Measurements from ENCODE around the gene LILRB3.
"Not testable (repeated sequence)": the region's sequence is repeated elsewhere in the genome, so short reads cannot be mapped to it uniquely, and the experiment has no call there.

LILRB3 gene

GRCh38 chr19:54222474-54223276 is at the start of gene LILRB3:
LILRB3 (minus strand) TSS chr19:54223007; CDS start chr19:54222976, 31 bp downstream.
- not testable (repeated sequence) for DNase-seq (ENCODE audit: low read depth, low spot score)

- DNase-seq (ENCODE audit: low read depth, low spot score) = not testable (repeated sequence)
These were observed 49.4 kb upstream of the LILRB3 start for GRCh38 chr19:54272181-54272580.

- DNase-seq (ENCODE audit: low read depth, low spot score) = not testable (repeated sequence)
These were observed 48.8 kb upstream of the LILRB3 start for GRCh38 chr19:54271587-54271986.

DNA sequence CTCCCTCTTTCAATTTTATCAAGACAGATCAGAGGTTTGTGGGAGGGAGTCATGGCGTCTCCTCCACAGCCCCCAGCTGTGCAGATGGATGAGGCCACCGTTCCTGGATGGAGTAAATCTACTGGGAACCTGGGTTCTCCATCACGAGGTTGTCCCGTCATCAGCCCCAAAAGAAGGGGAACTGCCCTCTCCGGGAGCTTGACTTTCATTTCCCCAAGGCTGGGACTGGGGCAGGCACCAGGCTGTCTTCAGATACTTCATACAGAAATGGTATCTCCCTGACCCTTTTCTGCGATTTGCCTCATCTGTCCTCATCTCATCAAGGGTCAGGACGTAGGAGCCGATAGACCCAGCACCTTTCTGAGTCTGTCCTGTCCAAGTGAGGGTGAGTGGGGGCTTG is 48.3 kb upstream of the LILRB3 start:
- DNase-seq (ENCODE audit: low read depth, low spot score) = no peak

DNA sequence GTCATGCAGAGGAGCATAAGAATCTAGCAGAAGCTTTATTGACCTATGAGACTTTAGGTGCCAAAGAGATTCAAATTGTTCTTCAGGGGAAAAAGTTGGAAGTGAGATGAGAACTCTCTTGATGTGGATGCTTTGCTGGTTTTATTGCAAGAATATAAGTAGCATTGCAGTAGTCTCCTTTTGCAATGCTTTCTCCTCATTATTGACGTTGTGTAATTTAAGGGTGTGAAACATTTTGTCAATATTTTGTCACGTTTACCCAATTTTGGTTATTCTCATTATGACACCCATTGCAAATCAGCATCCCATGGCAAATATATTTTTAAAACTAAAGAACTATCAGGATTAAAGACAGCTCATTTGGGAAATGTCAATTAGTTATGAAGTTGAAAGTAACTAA is 46.1 kb upstream of the LILRB3 start:
- DNase-seq (ENCODE audit: low read depth, low spot score) = no peak

DNA sequence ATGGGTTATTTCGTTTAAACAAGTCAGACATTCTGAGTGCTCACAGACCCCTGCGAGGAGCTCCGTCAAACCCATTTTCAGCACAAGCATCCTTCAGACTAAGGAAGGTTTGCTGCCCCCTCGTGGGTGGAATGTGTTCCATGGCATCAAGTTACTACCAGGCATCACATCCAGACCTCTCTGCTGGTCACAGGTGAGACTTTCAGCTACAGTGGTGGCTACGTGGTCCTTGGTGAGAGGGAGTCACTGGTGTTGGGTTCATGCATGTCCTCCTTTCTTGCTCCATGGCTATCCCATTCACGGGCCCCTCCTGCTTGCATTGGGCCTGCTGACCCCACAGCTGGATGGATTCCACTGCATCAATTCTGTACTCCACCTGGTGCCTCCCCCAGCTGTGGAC is 43.3 kb upstream of the LILRB3 start:
- DNase-seq (ENCODE audit: low read depth, low spot score) = no peak

GRCh38 chr19:54262470-54262869 is 39.7 kb upstream of the LILRB3 start:
- DNase-seq (ENCODE audit: low read depth, low spot score) = no peak

DNA sequence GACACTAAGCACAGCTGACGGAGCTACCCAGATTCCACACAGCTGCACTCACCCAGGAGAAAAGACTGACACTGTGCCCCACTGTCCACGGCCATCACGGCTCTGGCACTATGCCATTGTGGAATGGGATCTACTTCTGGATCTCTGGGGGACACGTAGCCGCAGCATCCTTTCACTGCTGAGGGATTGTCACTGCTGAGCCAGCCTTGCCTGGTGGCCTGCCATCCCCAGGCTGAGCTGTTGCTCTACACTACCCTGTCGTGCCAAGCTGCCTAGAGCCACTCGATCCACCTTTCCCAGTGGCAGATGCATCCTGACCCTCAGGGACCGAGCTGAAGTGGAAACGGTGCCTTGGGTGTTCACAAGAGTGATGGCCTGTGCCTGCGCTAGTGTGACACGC is 39.3 kb upstream of the LILRB3 start:
- no peak for DNase-seq (ENCODE audit: low read depth, low spot score)

DNA sequence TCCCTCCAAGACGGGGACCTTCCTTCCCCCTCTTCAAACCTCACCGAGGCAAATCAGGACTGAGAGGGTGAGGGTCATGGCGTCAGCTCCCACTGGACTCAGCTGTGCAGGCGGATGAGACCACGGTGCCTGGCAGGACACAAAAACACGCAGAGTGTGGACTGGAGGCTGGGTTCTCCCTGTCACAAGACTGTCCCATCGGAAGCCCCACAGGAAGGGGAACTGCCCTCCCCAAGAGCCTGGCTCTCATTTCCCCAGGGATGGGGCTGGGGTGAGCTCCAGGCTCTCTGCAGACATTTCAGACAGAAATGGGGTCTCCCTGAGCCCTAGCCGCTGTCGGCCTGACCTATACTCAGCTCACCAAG is 34.3 kb upstream of the LILRB3 start, which contains the start of gene LILRB5:
Gene LILRB5 (minus strand): TSS at position 158 of the 365 bp plus-strand sequence. CDS start 80 bp downstream, at position 78.
- no peak for DNase-seq (ENCODE audit: low read depth, low spot score)

GRCh38 chr19:54256250-54257115 is 33.7 kb upstream of the LILRB3 start:
- no peak for DNase-seq (ENCODE audit: low read depth, low spot score)

DNA sequence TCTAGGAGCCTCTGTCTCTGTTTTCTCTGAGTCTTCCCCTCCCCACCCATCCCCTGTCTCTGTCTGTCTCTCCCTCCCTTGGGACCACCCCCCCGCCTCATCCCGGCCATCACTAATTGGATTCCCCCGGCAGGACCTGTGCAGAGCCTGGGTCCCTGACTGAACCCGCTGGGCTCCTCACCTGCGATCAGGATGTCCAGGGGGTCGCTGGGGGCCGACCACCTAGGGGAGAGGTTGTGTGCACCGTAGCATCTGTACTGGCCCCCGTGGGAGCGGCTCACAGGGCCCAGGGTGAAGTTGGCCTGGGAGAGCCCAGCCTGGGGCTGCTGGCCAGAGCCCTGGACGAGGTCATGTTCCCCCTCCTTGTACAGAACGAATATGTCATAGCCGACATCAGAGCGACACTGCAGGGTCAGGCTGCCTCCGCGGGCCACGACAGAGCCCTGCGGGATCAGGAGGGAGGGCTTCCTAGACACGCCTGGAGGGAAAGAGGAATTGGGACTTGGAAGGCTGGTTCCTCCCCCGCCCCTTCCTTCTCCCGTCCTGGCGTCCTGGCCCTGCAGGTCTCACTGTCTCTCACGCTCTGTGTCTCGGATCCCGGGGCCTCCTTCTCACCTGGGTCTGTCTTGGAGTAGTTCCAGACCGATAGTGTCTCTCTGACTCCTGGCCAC is 32.4 kb upstream of the LILRB3 start:
- DNase-seq (ENCODE audit: low read depth, low spot score) = no peak

DNA sequence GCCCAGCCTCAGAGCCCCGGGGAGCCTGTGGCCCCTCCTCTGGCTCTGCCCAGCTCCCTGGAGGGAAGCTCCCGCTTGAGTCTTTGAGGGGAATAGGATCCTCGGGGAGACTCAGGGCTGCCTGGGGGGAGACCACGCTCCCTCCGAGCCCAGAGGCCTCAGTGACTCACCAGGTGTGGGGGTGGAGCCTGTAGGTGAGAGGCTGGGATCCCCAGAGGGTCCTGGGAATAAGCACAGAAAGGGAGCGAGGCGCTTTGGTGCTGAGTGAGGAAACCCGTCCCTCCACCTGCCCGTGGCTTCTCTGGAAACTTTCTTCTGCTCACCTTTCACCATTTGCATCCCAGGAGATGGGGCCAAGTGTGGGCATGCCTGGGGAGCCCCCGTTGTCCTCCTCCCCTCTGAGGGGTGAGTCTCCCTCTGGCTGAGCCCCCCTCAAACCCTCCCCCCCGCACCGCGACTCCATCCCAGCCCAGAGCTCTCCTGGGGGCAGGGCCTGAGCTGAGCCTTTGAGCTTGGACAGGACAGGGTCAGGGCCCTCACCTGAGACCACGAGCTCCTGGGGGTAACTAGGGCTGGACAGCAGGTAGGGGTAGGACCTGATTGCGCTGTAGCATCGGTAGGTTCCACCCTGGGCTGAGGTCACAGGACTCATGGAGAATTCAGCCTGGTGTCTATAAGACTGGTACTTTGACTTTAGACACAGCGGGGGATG is 31.5 kb upstream of the LILRB3 start:
- no peak for DNase-seq (ENCODE audit: low read depth, low spot score)

DNA sequence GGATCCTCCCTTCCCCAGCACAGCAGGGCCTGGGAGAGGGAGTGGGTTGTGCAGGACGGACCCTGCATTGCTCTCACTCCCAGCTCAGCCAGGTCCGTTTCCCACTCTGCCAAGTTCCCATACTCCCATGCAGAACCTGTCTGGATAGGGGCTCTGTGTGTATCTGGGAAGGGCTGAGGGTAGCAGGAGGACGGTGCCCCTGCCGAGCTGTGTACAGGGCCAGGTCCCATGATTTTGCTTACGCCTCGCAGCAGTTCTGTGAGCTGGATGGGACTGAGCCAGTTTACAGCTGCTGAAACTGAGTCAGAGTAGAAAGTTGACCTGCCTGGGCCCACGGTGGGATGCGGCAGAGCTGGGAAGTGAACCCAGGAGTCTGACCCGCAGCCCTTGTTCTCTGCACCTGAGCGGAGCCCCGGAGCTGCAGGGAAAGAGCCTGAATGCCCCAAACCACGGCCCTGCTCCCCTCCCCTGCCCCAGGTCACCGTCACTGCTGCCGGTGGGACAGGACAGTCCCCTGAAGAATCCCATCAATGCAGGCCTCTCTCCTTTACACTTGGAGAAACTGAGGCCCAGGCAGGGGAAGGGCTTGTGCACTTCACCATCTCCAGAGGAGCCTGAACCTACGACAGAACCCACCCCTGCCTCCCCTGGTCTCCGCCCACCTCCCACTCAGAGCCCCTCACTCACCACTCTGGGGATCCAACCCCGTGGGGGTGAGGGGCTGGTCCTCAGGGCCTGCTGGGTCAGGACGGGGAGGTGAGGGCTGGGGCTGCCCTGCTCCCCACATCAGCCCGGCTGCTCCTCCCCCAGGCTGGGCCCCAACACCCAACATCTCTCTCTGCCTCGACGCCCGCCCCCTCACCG is 30.8 kb upstream of the LILRB3 start:
- no peak for DNase-seq (ENCODE audit: low read depth, low spot score)

GRCh38 chr19:54252845-54253244 is 30.0 kb upstream of the LILRB3 start:
- no peak for DNase-seq (ENCODE audit: low read depth, low spot score)

DNA sequence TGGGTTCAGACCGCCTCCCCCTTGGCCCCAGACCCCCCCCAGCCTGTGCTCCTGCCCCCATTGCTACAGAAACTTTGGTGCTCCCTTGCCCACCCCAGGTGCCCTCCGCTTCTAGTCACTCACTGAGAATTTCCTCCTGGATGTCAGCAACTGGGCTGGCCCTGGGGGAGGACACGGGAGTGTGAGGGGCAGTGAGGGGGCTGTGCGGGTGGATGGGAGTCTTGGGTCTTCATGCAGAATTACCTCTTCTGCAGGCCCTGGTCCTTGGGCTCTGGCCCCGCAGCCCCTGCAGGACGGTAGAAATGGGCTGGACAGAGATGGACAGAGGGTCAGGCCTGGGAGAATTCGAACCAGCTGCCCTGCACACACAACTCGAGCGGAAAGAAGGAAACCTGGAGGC is 29.4 kb upstream of the LILRB3 start:
- DNase-seq (ENCODE audit: low read depth, low spot score) = no peak

DNA sequence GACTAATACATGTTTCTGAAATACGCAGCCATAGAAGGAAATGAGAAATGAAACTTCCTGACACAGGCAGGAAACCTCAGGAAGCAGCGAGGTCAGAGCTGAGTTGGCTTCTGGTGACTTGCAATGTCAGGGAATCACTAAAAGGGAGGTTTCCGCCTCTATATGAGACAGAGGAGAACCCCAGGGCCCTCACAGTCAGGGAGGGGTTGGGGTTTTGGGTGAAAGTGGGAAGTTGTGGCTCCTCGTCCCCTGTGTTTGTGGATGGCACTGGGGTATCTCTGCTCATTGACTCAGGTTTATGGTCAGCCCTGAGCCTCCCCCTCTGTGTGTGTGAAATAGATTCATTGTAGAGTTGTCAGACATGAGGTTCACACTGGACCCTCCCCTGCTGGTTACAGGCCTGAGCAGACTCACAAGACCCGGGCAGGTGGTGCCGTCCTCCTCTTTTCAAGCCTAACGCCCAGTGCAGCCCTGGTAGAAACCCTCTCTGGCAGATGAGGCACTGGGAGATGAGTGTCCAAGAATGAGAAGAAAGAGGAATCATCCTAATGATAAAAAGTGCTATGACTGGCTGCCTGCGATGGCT is 25.3 kb upstream of the LILRB3 start:
- DNase-seq (ENCODE audit: low read depth, low spot score) = no peak

DNA sequence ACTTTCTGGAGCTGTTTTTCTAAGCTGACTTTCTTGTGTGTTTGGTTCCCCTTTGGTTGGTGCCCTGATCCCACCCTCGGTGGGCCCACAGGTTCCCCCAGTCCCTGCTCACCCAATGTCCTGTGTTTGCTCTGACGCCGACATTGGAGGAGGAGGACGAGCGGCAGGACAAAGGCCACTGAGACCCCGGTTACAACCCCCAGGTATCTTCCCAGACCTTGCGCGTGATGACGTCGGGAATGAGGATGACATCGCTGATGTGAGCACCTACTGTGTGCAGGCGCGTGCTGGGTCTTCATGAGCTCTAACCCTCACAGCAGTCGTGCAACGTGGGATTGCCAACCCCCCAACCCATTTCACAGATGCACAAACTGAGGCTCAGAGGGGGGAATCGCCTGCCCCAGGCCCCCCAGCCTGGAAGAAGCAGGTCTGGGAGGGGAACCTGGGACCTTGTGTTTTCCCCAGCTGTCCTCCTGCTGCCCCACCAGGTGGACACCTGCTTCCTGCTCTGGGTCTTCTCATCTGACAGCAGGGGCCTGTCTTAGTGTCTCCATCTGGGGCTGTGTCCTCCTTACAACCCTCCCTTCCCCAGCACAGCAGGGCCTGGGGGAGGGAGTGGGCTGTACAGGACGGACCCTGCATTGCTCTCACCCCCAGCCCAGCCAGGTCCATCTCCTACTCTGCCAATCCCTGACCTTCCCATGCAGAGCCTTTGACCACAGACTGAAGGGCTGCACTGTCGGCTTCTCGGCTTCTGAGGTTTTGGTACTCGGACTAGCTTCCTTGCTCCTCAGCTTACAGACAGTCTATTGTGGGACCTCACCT is 24.5 kb upstream of the LILRB3 start:
- no peak for DNase-seq (ENCODE audit: low read depth, low spot score)

DNA sequence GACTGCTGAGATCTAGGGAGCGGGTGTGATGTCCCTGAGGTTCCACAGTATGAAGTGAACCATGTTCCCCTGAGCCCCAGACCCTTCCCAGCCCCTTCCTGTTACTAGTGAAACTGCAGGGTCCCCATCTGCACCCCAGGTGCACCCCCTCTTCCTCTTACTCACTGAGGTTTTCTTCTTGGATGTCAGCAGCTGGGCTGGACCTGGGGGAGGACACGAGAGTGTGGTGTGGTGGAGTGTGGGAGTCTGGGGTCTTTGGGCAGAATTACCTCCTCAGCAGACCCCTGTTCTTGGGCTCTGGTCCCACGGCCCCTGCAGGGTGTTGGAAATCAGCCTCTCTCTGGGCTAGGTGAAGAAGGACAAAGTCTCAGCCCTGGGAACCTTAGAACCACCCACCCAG is 23.1 kb upstream of the LILRB3 start:
- DNase-seq (ENCODE audit: low read depth, low spot score) = no peak

- DNase-seq (ENCODE audit: low read depth, low spot score) = not testable (repeated sequence)
These were observed 21.0 kb upstream of the LILRB3 start for GRCh38 chr19:54243809-54244208.

Measured in brain pericyte (primary cell).